ENCODE data around the gene XRCC4.

- TF ChIP-seq HDGF (IDR thresholded peaks at IDR 0.05; ENCODE audit: borderline replicate concordance) (no peak), ZNF384 (IDR thresholded peaks at IDR 0.05) (no peak), FOXK2 (IDR thresholded peaks at IDR 0.05) (no peak), ELF4 (IDR thresholded peaks at IDR 0.05) (no peak), LEF1 (IDR thresholded peaks at IDR 0.05; ENCODE audit: borderline replicate concordance) (no peak), TARDBP (IDR thresholded peaks at IDR 0.05) (no peak), FOXM1 (IDR thresholded peaks at IDR 0.05; ENCODE audit: borderline replicate concordance) (no peak), SP1 (IDR thresholded peaks at IDR 0.05) (no peak), BHLHE40 (IDR thresholded peaks at IDR 0.05; ENCODE audit: borderline replicate concordance) (no peak)
Measured at GRCh38 chr5:83400701-83401100, 323.4 kb downstream of the XRCC4 start.
